ENCODE results near the gene PKD1. TPM values are rescaled to one million over a fixed set of nuclear protein-coding genes. Genes with fewer than 3 reads are reported as not detected.

The PKD1 gene
- total RNA-seq, 1 experiment from 2014 or later = 82.0 TPM

DNA sequence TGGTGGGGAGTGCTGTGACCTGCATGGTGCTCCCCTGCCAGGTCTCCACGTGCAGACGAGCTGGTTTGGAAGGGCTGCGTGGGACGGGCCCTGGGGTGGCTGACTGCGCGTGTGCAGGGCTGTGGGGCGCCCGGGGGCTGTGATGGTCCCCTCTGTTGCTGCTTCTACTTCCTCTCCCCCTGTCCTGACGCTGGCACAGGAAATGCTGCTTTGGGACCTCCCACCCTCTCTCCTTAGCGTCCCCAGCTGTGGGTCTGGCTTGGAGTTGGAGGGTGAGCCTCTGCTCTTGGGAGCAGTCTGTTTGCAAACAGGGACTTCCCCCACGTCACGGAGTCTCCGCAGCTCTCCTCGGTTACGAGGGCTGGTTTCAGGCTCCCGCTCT lies 52.7 kb downstream of the PKD1 start:
- H3K9me3 Mint-ChIP-seq (ENCODE audit: low read depth, unreplicated experiment) = no peaks in the 10 kb centered on the region
- CTCF ChIA-PET = no interaction called here
- no peak overlapping the region for H3K4me3 Mint-ChIP-seq (ENCODE audit: low read depth, unreplicated experiment)

DNA sequence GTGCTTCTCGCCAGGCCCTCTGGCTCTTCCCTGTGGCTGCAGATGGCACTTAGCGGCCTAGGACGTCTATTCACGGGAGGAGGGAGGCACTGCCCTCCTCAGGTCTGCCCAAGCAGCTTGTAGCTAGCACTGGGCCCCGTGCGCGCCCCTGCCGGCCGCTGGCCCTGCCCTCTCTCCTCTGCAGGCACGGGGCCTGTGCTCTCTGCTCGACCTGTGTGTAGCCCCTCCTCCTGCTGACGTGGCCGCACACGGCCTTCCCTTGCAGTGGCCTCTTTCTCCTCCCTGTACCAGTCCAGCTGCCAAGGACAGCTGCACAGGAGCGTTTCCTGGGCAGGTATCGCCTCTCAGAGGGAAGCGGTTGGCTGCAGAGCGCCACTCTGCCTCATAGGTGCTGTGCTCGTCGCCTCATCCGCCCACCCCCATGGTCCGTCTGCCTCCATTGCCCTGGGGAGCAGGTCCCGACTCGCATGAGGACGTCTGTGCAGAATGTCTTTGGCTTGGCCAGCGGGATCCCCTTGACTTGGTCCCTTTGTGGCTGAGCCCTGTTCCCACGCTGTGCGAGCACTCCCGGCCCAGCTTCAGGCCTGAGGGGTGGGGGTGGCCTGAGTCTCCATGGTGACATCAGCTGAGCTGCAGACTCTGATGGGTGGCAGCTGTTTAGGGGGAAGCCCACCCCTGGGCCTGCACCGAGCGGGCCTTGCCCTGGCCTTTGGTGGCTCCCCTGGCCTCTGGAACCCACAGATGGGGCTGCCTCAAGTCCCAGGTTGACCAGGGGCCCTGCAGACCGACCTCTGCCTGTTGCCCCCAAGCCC lies 53.3 kb downstream of the PKD1 start:
- H3K27ac Mint-ChIP-seq (ENCODE audit: unreplicated experiment) = no peak overlapping the region
- H3K27me3 Mint-ChIP-seq (ENCODE audit: unreplicated experiment) = no peaks in the 10 kb centered on the region
- intact Hi-C loops (cut with micrococcal nuclease; ENCODE audit: unreplicated experiment) = no loop called here

More for the DNA sequence above, 52.7 kb downstream of the PKD1 start:
- no peak for DNase-seq
- Mint-ChIP-seq H3K27me3 (ENCODE audit: unreplicated experiment) (no peaks in the 10 kb centered on the region), H3K36me3 (ENCODE audit: insufficient read depth, unreplicated experiment) (peaks cover 55% of the 10 kb centered on the region), H3K4me1 (ENCODE audit: low read depth, unreplicated experiment) (no peaks in the 10 kb centered on the region), H3K27ac (ENCODE audit: unreplicated experiment) (no peak overlapping the region)
- no TSS peak for BruUV-seq (replicated peaks)
- TF ChIP-seq, protein P1, sequence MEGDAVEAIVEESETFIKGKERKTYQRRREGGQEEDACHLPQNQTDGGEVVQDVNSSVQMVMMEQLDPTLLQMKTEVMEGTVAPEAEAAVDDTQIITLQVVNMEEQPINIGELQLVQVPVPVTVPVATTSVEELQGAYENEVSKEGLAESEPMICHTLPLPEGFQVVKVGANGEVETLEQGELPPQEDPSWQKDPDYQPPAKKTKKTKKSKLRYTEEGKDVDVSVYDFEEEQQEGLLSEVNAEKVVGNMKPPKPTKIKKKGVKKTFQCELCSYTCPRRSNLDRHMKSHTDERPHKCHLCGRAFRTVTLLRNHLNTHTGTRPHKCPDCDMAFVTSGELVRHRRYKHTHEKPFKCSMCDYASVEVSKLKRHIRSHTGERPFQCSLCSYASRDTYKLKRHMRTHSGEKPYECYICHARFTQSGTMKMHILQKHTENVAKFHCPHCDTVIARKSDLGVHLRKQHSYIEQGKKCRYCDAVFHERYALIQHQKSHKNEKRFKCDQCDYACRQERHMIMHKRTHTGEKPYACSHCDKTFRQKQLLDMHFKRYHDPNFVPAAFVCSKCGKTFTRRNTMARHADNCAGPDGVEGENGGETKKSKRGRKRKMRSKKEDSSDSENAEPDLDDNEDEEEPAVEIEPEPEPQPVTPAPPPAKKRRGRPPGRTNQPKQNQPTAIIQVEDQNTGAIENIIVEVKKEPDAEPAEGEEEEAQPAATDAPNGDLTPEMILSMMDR (IDR thresholded peaks at IDR 0.05; ENCODE audit: unreplicated experiment) = no peak
- intact Hi-C loops (cut with micrococcal nuclease; ENCODE audit: unreplicated experiment) = no loop called here

DNA sequence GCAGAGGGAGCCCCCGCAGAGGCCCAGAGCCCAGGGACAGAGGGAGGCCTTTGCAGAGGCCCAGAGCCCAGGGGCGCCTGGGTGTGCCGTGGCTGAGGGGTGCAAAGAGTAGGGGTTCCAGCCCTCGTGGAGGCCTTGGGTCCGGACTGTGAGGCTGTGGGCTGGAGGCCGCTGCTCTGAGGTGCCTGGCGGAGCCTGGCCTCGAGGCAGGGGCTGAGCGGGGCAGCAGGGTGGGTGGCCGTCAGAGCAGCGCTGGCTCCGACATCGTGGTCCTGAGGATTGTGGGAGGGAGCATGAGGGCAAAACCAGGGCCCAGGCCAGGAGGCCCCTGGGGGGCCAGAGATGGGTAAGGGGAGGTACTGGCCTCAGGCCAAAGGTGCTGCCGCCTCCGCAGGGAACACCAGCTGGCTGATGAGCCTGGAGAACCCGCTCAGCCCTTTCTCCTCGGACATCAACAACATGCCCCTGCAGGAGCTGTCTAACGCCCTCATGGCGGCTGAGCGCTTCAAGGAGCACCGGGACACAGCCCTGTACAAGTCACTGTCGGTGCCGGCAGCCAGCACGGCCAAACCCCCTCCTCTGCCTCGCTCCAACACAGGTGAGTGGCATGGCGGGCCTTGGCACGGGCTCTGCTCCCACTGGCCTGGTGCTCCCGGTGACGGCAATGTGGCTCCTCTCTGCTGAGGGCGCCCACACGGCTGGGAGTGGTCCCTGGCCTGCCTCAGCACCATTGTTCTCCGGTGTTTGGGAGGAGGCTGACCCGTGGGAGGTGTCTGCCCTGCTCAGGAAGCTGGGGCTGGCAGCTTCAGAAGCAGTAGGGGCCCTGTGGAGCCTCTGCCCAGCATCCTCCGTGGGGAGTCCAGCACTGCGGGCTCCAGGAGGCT lies 54.3 kb downstream of the PKD1 start:
- intact Hi-C loops (cut with micrococcal nuclease; ENCODE audit: unreplicated experiment) = no loop called here
- DNase-seq = no peak
- CTCF ChIA-PET = interaction anchor here (0.7 kb wide), 1 partner anchor 59 kb away, joined by 3 read pairs; no protein-coding TSS in a partner anchor
- no TSS peak for BruUV-seq (replicated peaks)
- H3K36me3 Mint-ChIP-seq (ENCODE audit: insufficient read depth, unreplicated experiment) = peaks cover 55% of the 10 kb centered on the region
- no peak overlapping the region for H3K27ac Mint-ChIP-seq (ENCODE audit: unreplicated experiment)
- H3K4me3 Mint-ChIP-seq (ENCODE audit: low read depth, unreplicated experiment) = no peak overlapping the region
- H3K9me3 Mint-ChIP-seq (ENCODE audit: low read depth, unreplicated experiment) = no peaks in the 10 kb centered on the region
- TF ChIP-seq, protein P1 (IDR thresholded peaks at IDR 0.05; ENCODE audit: unreplicated experiment) = no peak
- no peaks in the 10 kb centered on the region for H3K4me1 Mint-ChIP-seq (ENCODE audit: low read depth, unreplicated experiment)
- no peaks in the 10 kb centered on the region for H3K27me3 Mint-ChIP-seq (ENCODE audit: unreplicated experiment)

More for the DNA sequence above, 53.3 kb downstream of the PKD1 start:
- Mint-ChIP-seq H3K36me3 (ENCODE audit: insufficient read depth, unreplicated experiment) (peaks cover 51% of the 10 kb centered on the region), H3K4me3 (ENCODE audit: low read depth, unreplicated experiment) (no peak overlapping the region), H3K4me1 (ENCODE audit: low read depth, unreplicated experiment) (no peaks in the 10 kb centered on the region), H3K9me3 (ENCODE audit: low read depth, unreplicated experiment) (no peaks in the 10 kb centered on the region)
- CTCF ChIA-PET = no interaction called here
- BruUV-seq (replicated peaks) = no TSS peak
- TF ChIP-seq, protein P1 (IDR thresholded peaks at IDR 0.05; ENCODE audit: unreplicated experiment) = no peak
- DNase-seq = no peak

DNA sequence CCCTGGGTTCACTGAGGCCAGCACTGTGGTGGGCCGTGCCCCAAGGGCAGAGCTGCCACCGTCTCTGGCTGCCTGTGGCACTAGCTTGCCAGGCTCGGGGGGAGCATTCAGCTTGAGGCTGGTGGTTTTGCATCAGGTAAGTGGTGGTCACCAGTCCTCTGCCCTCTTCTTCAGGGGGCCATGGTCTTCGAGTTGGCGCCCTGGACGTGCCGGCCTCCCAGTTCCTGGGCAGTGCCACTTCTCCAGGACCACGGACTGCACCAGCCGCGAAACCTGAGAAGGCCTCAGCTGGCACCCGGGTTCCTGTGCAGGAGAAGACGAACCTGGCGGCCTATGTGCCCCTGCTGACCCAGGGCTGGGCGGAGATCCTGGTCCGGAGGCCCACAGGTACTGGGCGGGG lies 55.7 kb downstream of the PKD1 start:
- intact Hi-C loops (cut with micrococcal nuclease; ENCODE audit: unreplicated experiment) = no loop called here
- Mint-ChIP-seq H3K4me1 (ENCODE audit: low read depth, unreplicated experiment) (no peaks in the 10 kb centered on the region), H3K36me3 (ENCODE audit: insufficient read depth, unreplicated experiment) (peaks cover 55% of the 10 kb centered on the region), H3K27me3 (ENCODE audit: unreplicated experiment) (no peaks in the 10 kb centered on the region), H3K9me3 (ENCODE audit: low read depth, unreplicated experiment) (no peaks in the 10 kb centered on the region), H3K4me3 (ENCODE audit: low read depth, unreplicated experiment) (no peak overlapping the region), H3K27ac (ENCODE audit: unreplicated experiment) (no peak overlapping the region)
- TF ChIP-seq, protein P1 (IDR thresholded peaks at IDR 0.05; ENCODE audit: unreplicated experiment) = no peak
- DNase-seq = no peak
- BruUV-seq (replicated peaks) = no TSS peak
- CTCF ChIA-PET = no interaction called here
